Measurements from ENCODE around the gene PRELID3B.

Gene PRELID3B

GRCh38 chr20:59007665-59008511, 34.7 kb downstream of the PRELID3B start:
- H3K4me3 ChIP-seq (ENCODE audit: low read depth, low read length), result no peak overlapping the region
- no peak for DNase-seq (ENCODE audit: low read depth, low spot score)
- in situ Hi-C loops (cut with HindIII; ENCODE audit: low sequenced_read_pairs), result no loop called here
- no peak for TF ChIP-seq CTCF (IDR thresholded peaks at IDR 0.05; ENCODE audit: low read depth, low read length)

GRCh38 chr20:59006864-59007664, 35.5 kb downstream of the PRELID3B start, which contains the start of gene CTSZ:
Gene CTSZ, minus strand, starts transcription at chr20:59007254. Its CDS starts 126 bp downstream, at chr20:59007128.
- H3K4me3 ChIP-seq (ENCODE audit: low read depth, low read length), result peak within 1 kb of the TSS; percentile 46
- in situ Hi-C loops (cut with HindIII; ENCODE audit: low sequenced_read_pairs), result no loop called here
- TF ChIP-seq CTCF (IDR thresholded peaks at IDR 0.05; ENCODE audit: low read depth, low read length), result no peak
- DNase-seq (ENCODE audit: low read depth, low spot score), result no peak

GRCh38 chr20:59006167-59006863, 36.3 kb downstream of the PRELID3B start:
- peak overlapping the region; percentile 46 for H3K4me3 ChIP-seq (ENCODE audit: low read depth, low read length)
- TF ChIP-seq CTCF (IDR thresholded peaks at IDR 0.05; ENCODE audit: low read depth, low read length), result no peak
- DNase-seq (ENCODE audit: low read depth, low spot score), result no peak
- in situ Hi-C loops (cut with HindIII; ENCODE audit: low sequenced_read_pairs), result no loop called here

GRCh38 chr20:59005523-59006166, 36.9 kb downstream of the PRELID3B start:
- in situ Hi-C loops (cut with HindIII; ENCODE audit: low sequenced_read_pairs), result no loop called here
- DNase-seq (ENCODE audit: low read depth, low spot score), result no peak
- H3K4me3 ChIP-seq (ENCODE audit: low read depth, low read length), result peak overlapping the region; percentile 46
- TF ChIP-seq CTCF (IDR thresholded peaks at IDR 0.05; ENCODE audit: low read depth, low read length), result no peak

GRCh38 chr20:59004763-59005522, 37.6 kb downstream of the PRELID3B start:
- H3K4me3 ChIP-seq (ENCODE audit: low read depth, low read length), result peak overlapping the region; percentile 46
- no peak for TF ChIP-seq CTCF (IDR thresholded peaks at IDR 0.05; ENCODE audit: low read depth, low read length)
- in situ Hi-C loops (cut with HindIII; ENCODE audit: low sequenced_read_pairs), result no loop called here
- DNase-seq (ENCODE audit: low read depth, low spot score), result no peak

Measured in astrocyte of the spinal cord (primary cell).